Measurements from ENCODE around the gene RNASEH2C.
"Not testable (repeated sequence)": the region's sequence is repeated elsewhere in the genome, so short reads cannot be mapped to it uniquely, and the experiment has no call there.

- not testable (repeated sequence) for TF ChIP-seq CTCF, POLR2A (IDR thresholded peaks at IDR 0.05)
These were observed 42.2 kb upstream of the RNASEH2C start for GRCh38 chr11:65762816-65763215.
